Activated T-cell treated with anti-CD3 and anti-CD28 coated beads, Interleukin-2, amount 50 U/mL, for 24 hours (primary cell): Measurements from ENCODE around the gene ACAN.

ENCODE experiments used
- DNase-seq: peaks from one replicate; pipeline ENCODE4 v3.0.0-alpha.2; 2020
- H3K27ac Mint-ChIP-seq: 2 replicates; pipeline ENCODE4 v1.8.0; 2020; ENCODE audit warnings: mild to moderate bottlenecking, mixed read lengths
- H3K27me3 Mint-ChIP-seq: 2 replicates; pipeline ENCODE4 v1.8.0; 2020; ENCODE audit warnings: mixed read lengths
- H3K36me3 Mint-ChIP-seq: 2 replicates; pipeline ENCODE4 v1.8.0; 2020; ENCODE audit warnings: low read depth, mixed read lengths
- H3K4me1 Mint-ChIP-seq: 2 replicates; pipeline ENCODE4 v1.8.0; 2020; ENCODE audit warnings: low read depth, mixed read lengths
- H3K4me3 Mint-ChIP-seq: 2 replicates; pipeline ENCODE4 v1.8.0; 2020; ENCODE audit warnings: mild to moderate bottlenecking, moderate library complexity, mixed read lengths
- H3K9me3 Mint-ChIP-seq: 2 replicates; pipeline ENCODE4 v1.8.0; 2020; ENCODE audit warnings: mixed read lengths

ACAN gene

DNA sequence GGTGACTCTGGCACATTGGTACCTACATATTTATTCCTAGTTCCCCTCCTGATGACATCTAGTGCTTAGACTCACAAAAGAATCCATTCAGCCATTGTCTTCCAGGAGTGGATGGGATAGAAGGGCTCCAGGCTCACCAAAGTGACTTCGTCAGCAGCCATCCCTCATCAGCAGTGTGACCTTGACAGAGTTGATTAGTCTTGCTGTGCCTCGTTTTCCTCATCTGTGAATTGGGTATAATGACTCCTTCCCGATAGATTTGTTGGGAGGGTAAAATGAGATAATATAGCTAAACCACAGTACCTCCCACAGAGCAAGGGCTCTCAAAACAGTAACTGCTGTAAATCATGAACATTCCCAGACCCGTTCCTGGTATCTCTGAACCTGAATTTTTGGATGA is 10.7 kb downstream of the ACAN start:
- Mint-ChIP-seq H3K9me3 (no peaks in the 10 kb centered on the region), H3K4me1 (no peaks in the 10 kb centered on the region), H3K4me3 (no peak overlapping the region), H3K27ac (no peak overlapping the region), H3K27me3 (peaks cover 17% of the 10 kb centered on the region), H3K36me3 (no peaks in the 10 kb centered on the region)
- DNase-seq = no peak

DNA sequence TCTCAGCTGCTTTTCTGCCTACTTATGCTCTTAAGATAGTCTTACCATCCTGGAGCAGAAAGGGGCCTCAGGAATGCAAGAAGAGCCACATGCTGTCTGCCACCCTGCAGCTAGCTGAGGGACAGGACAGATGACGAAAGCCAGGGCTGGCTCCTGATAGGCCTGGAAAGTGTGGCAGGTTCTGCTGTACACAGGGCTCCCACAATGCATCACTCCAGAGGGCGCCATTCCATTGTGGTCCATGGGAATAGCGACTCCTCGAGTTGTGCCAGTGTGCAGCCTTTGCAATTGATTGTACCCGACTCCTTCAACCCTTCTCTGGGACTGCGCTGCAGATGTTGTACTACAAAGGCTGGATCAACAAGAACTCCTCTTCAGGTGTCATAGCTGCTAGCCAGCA is 11.2 kb downstream of the ACAN start:
- no peak for DNase-seq
- H3K27me3 Mint-ChIP-seq = peaks cover 17% of the 10 kb centered on the region
- H3K9me3 Mint-ChIP-seq = no peaks in the 10 kb centered on the region
- no peak overlapping the region for H3K4me3 Mint-ChIP-seq
- H3K27ac Mint-ChIP-seq = no peak overlapping the region
- H3K4me1 Mint-ChIP-seq = no peaks in the 10 kb centered on the region
- H3K36me3 Mint-ChIP-seq = no peaks in the 10 kb centered on the region

- DNase-seq = no peak
- H3K36me3 Mint-ChIP-seq = no peaks in the 10 kb centered on the region
- no peaks in the 10 kb centered on the region for H3K4me1 Mint-ChIP-seq
- H3K9me3 Mint-ChIP-seq = no peaks in the 10 kb centered on the region
- no peak overlapping the region for H3K4me3 Mint-ChIP-seq
- peaks cover 16% of the 10 kb centered on the region for H3K27me3 Mint-ChIP-seq
- H3K27ac Mint-ChIP-seq = no peak overlapping the region
Observed at GRCh38 chr15:88818920-88819319, 15.7 kb downstream of the ACAN start.

DNA sequence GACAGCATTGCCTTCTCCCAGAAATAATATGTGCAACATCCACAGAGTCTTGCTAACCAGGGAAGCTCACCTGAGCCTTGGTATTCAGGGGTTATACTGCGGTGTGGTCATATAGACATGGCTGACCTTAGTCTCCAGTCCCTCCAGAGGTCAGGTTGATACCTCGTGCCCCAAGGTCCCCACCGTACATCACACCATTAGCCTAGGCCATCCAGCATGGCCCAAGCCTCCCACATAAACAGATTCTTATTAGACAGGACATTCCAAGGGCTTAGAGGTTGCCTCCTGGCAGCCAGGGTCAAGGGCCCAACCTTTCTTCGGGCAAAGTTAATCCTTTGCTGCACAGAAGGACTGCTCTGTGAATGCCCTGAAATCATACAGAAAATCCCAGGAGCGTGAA is 18.8 kb downstream of the ACAN start:
- Mint-ChIP-seq H3K27me3 (peaks cover 19% of the 10 kb centered on the region), H3K4me1 (no peaks in the 10 kb centered on the region), H3K27ac (no peak overlapping the region), H3K4me3 (no peak overlapping the region), H3K9me3 (no peaks in the 10 kb centered on the region), H3K36me3 (no peaks in the 10 kb centered on the region)
- DNase-seq = no peak

- H3K4me3 Mint-ChIP-seq = no peak overlapping the region
- no peak overlapping the region for H3K27ac Mint-ChIP-seq
- H3K9me3 Mint-ChIP-seq = no peaks in the 10 kb centered on the region
- no peak for DNase-seq
- peaks cover 3% of the 10 kb centered on the region for H3K27me3 Mint-ChIP-seq
- no peaks in the 10 kb centered on the region for H3K4me1 Mint-ChIP-seq
- H3K36me3 Mint-ChIP-seq = no peaks in the 10 kb centered on the region
Observed at GRCh38 chr15:88828791-88829190, 25.6 kb downstream of the ACAN start.

DNA sequence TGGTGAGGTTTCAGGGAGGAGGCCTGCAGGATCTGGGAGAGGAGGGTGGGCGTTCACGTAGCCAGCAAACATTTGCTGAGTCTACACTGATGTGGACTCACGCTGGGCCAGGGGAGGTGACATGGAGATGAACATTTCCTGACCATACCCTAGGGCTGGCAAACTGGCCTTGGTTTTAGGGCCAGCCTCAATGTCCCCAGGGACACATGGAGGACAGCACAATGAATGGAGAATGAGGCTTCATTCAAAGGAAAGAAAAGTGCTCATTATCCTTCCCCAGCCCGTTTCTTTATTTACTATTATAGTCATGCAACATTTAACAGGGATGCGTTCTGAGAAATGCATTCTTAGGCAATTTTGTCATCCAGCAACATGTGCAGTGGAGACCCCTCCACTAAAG is 26.8 kb downstream of the ACAN start:
- Mint-ChIP-seq H3K27ac (no peak overlapping the region), H3K27me3 (peaks cover 3% of the 10 kb centered on the region), H3K36me3 (no peaks in the 10 kb centered on the region), H3K4me3 (no peak overlapping the region), H3K9me3 (no peaks in the 10 kb centered on the region), H3K4me1 (peaks cover 6% of the 10 kb centered on the region)
- DNase-seq = no peak

DNA sequence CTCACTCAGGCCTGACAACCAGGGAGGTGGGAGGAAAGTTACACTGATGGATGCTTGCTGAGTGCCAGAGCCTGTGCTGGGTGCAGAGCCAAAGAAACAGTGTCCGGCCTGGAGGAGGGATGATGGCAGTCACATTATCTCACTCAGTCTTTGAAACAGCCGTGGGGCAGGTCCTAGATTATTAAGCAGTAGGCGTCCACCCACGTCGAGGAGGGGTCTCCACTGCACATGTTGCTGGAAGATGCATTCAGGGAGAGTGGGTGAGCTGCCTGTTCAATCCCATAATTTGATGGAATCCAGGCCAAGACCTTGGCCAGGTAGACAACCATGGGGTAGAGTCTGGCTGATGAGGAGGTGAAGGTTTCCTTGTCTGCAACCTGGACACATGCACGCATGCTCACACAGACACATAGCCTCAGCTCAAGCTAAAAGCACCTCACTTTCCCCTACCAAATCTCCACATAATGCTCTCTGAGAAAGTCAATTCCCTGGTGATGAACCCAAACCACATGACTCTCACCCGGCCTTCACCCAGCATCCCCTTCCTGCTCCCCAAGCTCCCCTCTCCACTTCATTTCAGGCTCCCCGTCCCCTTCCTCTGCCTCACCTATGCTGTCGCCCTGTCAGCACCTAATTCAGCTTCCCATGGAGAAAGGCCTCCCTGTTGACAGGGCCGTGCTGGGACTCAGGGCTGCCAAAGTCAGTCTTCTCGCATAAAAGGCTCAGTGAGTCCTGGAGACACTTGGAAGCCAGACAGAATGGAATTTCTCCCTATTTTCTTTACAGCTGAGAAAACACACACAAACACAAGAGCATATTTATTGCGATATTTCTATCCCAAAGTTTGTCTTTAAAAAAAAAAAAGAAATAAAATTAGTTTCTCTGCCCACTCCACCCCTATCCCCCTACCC is 29.8 kb downstream of the ACAN start:
- Mint-ChIP-seq H3K27me3 (no peaks in the 10 kb centered on the region), H3K4me1 (peaks cover 6% of the 10 kb centered on the region), H3K36me3 (no peaks in the 10 kb centered on the region), H3K27ac (no peak overlapping the region), H3K4me3 (no peak overlapping the region), H3K9me3 (no peaks in the 10 kb centered on the region)
- no peak for DNase-seq

DNA sequence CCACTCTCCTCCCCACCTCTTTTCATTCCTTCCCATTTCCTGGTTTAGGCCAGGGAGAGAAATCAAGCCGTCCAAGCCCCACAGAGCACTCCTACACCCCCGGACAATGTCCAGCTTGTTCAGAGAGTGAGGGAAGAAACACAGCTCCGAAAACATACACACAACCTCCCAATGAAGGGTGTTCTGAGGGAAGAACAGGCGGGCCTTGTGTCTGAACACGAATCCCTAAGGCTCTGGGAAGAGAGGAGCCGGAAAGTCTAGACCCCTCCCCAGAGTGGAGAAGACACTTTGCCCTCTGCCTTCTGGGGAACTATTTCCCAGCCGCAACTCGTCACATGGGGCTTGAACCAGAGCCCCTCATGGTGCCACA is 30.5 kb downstream of the ACAN start:
- Mint-ChIP-seq H3K27ac (no peak overlapping the region), H3K27me3 (no peaks in the 10 kb centered on the region), H3K4me3 (no peak overlapping the region), H3K4me1 (peaks cover 6% of the 10 kb centered on the region), H3K9me3 (no peaks in the 10 kb centered on the region), H3K36me3 (no peaks in the 10 kb centered on the region)
- no peak for DNase-seq

DNA sequence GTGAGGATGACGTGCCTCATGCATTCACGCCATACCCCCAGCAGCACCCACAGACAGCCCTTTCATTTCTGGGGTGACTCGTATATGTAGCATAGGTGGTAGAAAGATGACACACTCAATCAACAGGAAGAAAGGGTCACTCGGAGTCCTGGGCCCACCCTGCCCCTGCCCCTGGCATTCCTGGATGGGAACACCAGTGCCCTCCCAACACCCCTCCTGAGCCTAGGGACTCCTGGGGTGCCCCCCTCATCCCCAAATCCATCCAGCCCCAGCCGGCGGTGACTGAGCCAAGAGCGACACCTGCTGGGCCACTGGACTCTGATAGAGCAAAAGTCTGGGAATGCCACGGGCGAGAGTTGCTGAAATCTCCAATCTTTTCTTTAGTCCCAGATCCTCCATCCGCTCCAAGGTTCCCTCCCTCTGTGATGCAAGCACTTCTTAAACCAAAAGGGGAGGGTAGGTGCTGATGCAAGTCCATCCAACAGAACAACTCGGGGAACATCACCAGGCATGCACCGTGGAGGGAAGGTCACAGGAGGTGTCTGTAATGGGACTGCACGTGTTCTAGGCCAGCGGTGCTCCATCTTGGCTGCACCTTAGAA is 31.1 kb downstream of the ACAN start:
- peaks cover 6% of the 10 kb centered on the region for H3K4me1 Mint-ChIP-seq
- H3K27me3 Mint-ChIP-seq = peaks cover 3% of the 10 kb centered on the region
- H3K36me3 Mint-ChIP-seq = no peaks in the 10 kb centered on the region
- DNase-seq = peak; percentile 45
- H3K27ac Mint-ChIP-seq = no peak overlapping the region
- H3K4me3 Mint-ChIP-seq = no peak overlapping the region
- H3K9me3 Mint-ChIP-seq = no peaks in the 10 kb centered on the region

GRCh38 chr15:88835119-88835518 is 31.9 kb downstream of the ACAN start:
- Mint-ChIP-seq H3K27me3 (peaks cover 4% of the 10 kb centered on the region), H3K4me1 (peaks cover 6% of the 10 kb centered on the region), H3K9me3 (no peaks in the 10 kb centered on the region), H3K4me3 (no peak overlapping the region), H3K27ac (no peak overlapping the region), H3K36me3 (no peaks in the 10 kb centered on the region)
- DNase-seq = no peak

- no peak for DNase-seq
- Mint-ChIP-seq H3K36me3 (no peaks in the 10 kb centered on the region), H3K4me3 (no peak overlapping the region), H3K4me1 (peaks cover 6% of the 10 kb centered on the region), H3K27ac (no peak overlapping the region), H3K9me3 (no peaks in the 10 kb centered on the region), H3K27me3 (peaks cover 4% of the 10 kb centered on the region)
Observed at GRCh38 chr15:88835646-88836045, 32.4 kb downstream of the ACAN start.

- peaks cover 6% of the 10 kb centered on the region for H3K4me1 Mint-ChIP-seq
- H3K9me3 Mint-ChIP-seq = no peaks in the 10 kb centered on the region
- no peak for DNase-seq
- no peaks in the 10 kb centered on the region for H3K36me3 Mint-ChIP-seq
- H3K4me3 Mint-ChIP-seq = no peak overlapping the region
- no peak overlapping the region for H3K27ac Mint-ChIP-seq
- H3K27me3 Mint-ChIP-seq = peaks cover 4% of the 10 kb centered on the region
Observed at GRCh38 chr15:88838667-88839066, 35.4 kb downstream of the ACAN start.

DNA sequence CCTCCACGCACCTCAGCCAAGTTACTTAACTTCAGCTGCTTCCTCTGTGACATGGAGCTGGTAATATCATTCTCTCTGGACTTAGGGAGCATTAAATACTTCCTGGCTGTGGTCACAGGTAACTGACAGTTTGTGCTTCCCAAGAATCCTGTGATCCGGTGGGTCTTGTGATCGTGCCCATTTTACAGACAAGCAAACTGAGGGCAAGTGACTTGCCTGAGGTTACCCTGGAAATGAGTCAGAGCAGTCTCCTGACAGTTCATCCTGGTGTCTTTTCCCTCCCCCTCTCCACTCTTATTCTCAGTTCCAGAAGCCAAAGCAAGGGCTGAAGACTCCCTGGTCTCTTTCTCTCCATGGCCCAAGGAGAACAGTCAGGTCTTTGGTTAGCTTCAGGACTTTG is 35.9 kb downstream of the ACAN start:
- Mint-ChIP-seq H3K9me3 (no peaks in the 10 kb centered on the region), H3K27ac (no peak overlapping the region), H3K27me3 (peaks cover 4% of the 10 kb centered on the region), H3K4me1 (peaks cover 4% of the 10 kb centered on the region), H3K36me3 (no peaks in the 10 kb centered on the region), H3K4me3 (no peak overlapping the region)
- DNase-seq = no peak

- DNase-seq = no peak
- Mint-ChIP-seq H3K27me3 (peaks cover 4% of the 10 kb centered on the region), H3K9me3 (no peaks in the 10 kb centered on the region), H3K4me3 (no peak overlapping the region), H3K36me3 (no peaks in the 10 kb centered on the region), H3K27ac (no peak overlapping the region), H3K4me1 (peaks cover 7% of the 10 kb centered on the region)
Observed at GRCh38 chr15:88839961-88840360, 36.7 kb downstream of the ACAN start.

DNA sequence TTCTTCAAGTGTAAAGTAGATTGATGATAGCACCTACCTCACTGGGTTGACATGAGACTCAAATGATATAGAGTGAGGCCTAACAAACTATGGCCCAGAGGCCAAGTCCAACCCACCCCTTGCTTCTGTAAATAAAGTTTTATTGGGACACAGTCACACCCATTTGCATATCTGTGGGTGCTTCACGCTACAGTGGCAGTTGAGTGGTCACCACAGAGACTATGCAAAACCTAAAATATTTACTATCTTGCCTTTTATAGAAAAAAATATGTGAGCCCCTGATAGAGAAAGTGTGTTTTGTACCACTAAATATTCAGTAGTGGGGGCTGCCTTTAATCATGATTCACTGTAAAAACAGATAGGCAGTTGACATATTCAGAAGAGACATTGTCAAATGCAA is 38.0 kb downstream of the ACAN start:
- H3K9me3 Mint-ChIP-seq = no peaks in the 10 kb centered on the region
- H3K4me3 Mint-ChIP-seq = no peak overlapping the region
- no peaks in the 10 kb centered on the region for H3K36me3 Mint-ChIP-seq
- peaks cover 4% of the 10 kb centered on the region for H3K27me3 Mint-ChIP-seq
- DNase-seq = no peak
- H3K4me1 Mint-ChIP-seq = peaks cover 9% of the 10 kb centered on the region
- H3K27ac Mint-ChIP-seq = no peak overlapping the region
